HG03378 (cell line): Measurements from ENCODE around the gene TRIM31.

Source experiments
- ATAC-seq: cut with Tn5 transposase; IDR thresholded peaks from one replicate; pipeline ENCODE4 v1.9.1; 2021; ENCODE audit warnings: mild to moderate bottlenecking, moderate library complexity; ENCODE audit not compliant: unreplicated experiment

Gene TRIM31

GRCh38 chr6:30087876-30088275 is 25.0 kb downstream of the TRIM31 start:
- no peak for ATAC-seq

DNA sequence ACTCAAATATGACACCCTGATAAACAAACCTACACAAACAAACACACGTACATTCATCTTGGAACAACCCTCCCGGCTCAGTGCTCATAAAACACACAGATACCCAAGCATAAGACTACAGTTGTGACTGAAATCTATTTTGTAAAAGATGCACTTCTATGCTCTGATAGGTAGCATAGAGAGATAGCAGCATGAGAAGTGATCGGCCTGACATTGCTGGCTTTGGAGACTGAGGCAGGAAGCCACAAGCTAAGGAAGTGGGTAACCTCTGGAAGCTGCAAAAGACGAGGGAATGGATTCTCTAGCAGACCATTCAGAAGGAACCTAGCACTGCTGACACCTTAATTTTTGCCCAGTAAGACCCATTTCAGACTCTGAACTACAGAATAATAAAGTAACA is 35.7 kb downstream of the TRIM31 start:
- ATAC-seq, result no peak

GRCh38 chr6:30075790-30076732 is 36.8 kb downstream of the TRIM31 start:
- no peak for ATAC-seq

DNA sequence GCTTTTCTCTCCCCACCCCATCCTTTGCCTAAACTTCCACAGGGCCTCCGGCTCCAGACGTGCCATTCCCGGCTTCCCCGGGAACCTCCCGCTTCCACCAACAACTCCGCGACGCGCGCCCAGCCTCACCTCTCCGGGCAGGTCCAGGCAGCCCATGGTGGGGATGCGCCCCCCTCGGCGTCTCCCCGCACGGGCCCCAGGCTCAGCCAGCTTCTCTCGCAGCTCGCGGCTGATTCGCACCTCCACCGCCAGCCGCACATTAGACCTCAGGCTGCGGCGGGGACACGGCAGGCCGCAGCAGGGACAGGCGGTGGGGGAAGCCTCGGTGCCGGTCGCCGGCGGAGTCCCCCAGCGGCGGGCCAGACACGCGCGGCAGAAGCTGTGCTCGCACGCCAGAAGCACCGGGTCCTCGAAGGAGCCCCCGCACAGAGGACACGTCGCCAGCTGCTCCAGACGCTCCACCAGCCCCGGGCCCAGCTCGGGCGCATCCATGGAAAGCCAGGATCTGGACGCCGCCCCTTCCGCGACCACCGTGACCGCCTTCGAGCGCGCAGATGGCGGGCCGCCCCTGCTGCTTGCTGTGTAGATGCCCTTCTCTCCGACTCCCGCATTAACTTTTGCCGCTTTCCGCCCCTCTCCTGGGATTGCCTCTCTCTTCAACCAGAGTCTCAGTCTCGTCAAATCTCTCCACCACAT is 37.6 kb downstream of the TRIM31 start, which contains the start of gene RNF39:
RNF39 (minus strand) TSS at position 676 of the 696 bp plus-strand sequence; CDS start at position 492, 184 bp downstream.
- no peak for ATAC-seq

GRCh38 chr6:30074331-30075093 is 38.4 kb downstream of the TRIM31 start:
- no peak for ATAC-seq

DNA sequence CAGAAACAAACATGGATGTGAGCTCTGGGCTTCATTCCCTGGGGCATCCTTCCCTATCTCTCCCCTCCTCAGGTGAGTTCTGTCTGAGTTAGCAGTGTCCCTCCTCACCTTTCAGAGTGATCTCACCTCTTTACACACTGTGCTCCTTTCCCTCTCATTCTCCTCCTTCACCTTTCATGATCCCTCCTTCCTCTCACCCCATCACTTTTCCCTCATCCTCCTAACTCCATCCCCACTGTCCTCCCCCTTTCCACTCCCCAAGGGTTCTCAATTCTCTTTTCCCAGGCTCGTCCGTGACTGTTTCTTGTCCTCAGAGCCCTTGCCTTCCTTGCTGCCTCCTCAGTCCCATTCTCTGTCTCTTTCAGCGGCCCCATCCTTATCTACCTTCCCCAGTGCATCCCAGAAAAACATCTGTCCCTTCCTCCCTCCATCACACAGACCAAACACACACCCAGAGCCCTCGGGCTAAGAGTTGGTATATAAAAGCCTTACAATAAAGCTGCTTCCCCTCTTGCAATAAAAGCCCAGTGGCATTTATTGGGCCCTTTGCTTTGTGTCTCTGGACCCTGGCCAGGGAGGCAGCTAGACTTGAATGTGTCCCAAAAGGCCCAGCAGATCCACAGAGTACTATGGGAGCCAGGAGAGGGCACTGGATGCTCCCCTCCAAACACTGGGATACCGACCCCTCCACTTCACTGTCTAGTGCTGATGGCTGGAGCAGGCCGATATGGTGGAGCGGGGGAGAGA is 39.2 kb downstream of the TRIM31 start:
- no peak for ATAC-seq

- no peak for ATAC-seq
Measured at GRCh38 chr6:30071858-30072257, 41.0 kb downstream of the TRIM31 start.

- no peak for ATAC-seq
Measured at GRCh38 chr6:30071081-30071818, 41.6 kb downstream of the TRIM31 start.

DNA sequence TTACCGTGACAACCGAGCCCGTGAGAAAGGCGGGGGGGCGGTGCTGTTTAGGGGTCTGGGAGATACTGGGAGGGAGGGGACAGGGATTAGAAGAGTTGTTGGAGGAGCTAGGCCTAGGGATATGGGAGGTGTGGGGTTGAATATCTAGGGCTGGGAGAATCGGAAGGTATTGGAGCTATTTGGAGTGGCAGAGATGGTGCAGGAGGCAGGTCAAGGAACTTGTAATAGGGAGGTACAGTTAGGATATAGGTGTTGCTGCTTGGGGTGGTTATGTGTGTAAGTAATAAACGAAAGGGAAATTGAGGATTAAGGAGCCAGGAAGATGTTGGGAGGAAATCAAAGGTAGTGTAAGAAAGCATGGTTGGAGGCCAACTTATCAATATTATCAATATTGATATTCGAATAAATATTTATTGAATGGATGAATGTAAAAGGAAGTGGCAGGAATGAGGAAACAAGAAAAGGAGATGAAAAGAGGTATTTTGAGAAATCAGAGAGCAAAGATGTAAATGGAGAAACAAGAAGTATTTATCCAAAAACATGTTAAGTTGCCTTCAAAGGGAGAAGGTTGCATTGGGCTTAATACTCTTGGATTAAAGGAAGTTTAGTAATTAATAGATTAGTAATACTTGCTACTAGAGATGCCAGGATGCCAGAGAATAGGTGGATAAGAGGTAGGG is 45.3 kb downstream of the TRIM31 start:
- ATAC-seq, result no peak

DNA sequence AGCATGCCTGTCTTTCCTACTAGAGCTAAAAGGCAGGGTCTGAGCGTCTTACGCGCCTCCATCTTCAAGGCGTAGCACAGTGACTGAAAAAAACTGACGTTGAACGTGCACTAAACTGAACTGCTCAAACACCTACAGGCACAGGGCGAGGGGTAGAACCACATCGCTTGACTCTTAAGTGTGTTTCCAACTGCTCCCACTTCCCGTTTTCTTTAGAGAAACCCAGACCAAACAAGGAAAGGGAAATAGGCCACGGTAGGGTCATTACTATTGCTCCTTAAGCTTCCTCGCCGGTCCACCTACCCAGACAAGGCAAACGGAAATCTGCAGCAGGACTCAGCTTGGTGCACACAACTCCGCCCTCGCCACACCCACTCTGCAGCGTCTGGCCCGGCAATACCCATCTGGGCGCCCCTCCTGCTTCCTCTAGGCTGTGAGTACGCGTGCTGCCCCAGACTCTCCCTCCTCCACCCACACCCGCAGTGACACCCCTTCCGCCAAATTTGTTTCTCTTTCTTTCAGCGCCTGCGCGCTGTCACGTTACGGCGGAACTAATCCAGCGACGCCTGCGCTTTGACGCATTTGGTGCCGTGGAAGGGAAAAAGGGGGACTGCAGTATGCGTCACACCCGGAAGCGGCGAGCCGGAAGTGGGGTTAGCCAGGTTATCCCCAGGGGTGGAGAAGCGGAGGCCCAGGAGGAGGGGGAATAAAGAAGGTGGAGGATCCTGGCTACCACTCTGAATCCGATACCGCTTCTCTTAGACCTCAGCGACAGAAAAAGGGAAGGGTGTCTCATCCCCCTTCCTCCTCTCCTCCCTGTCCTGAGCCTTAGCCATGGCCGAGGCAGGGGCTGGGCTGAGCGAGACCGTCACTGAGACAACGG is 46.1 kb downstream of the TRIM31 start, which contains the start of gene PPP1R11:
PPP1R11 (plus strand) TSS at position 622 of the 883 bp plus-strand sequence; CDS start at position 835, 213 bp downstream.
- peak; percentile 86 for ATAC-seq

GRCh38 chr6:30066082-30066481 is 46.8 kb downstream of the TRIM31 start:
- ATAC-seq, result no peak

DNA sequence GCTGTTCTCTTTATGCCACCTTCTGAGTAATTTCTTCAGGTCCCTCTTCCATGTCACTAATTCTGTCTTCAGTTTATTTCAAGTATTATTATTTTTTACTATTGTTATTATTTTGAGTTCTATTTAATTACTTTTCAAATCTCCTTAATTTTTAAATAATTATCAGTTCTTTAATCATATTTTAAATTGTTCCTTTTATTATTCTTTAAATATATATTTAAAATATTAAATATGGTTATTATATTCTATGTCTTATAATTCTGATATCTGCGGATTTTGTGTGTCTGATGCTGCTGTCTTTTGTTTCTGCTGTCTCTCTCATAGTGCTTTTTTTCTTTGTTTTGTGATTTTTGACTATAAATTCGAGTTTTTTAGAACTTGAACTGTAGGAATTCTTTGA is 49.6 kb downstream of the TRIM31 start:
- ATAC-seq, result no peak

DNA sequence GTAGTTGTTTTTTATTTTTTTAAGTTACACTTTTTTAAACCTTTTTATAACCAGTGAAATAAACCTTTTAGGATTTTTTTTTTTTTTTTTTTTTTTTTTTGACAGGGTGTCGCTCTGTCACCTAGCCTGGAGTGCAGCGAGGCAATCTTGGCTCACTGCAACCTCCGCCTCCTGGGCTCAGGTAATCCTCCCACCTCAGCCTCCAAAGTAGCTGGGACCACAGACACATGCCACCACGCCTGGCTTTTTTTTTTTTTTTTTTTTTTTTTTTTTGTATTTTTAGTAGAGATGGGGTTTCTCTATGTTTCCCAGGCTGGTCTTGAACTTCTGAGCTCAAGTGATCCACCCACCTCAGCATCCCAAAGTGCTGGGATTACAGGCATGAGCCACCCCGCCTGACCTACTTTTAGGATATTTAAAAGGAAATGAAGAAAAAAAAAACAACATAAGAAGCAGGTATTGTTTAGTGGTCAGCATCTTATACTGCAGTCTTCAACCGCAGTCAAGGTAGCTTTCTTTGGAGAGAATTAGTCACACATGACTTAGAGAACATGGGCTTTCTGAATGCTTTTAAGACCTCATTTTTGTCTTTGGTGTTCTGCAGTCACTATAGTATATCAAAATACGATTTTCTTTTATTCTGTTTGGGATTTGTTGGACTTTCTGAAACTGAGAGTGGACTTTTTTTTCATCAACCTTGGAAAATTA is 50.3 kb downstream of the TRIM31 start:
- no peak for ATAC-seq

DNA sequence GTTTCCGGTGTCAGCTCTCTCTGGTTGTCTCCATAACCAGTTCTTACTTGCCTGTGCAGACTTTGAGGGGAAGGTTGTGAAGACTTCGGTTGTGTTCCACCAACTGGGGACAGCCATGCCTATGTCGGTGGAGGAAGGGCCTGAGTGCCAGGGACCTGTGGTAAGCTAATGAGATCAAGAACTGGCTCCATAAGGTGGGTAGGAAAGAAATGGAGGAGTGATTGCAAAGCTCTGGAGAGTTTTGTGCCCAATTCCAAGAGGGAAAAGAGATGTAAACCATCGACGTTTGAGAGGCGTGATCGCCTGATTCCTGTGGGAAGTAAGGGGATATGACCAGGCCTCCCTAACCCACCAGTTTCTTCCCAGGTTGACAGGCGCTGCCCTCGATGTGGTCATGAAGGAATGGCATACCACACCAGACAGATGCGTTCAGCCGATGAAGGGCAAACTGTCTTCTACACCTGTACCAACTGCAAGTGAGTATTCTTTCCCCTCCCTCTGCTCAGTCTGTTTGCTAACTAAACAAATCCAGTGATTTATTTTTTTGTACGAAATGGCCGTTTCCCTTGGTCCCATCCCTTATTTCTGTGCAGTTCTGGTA is 50.9 kb downstream of the TRIM31 start:
- ATAC-seq, result peak; percentile 2

DNA sequence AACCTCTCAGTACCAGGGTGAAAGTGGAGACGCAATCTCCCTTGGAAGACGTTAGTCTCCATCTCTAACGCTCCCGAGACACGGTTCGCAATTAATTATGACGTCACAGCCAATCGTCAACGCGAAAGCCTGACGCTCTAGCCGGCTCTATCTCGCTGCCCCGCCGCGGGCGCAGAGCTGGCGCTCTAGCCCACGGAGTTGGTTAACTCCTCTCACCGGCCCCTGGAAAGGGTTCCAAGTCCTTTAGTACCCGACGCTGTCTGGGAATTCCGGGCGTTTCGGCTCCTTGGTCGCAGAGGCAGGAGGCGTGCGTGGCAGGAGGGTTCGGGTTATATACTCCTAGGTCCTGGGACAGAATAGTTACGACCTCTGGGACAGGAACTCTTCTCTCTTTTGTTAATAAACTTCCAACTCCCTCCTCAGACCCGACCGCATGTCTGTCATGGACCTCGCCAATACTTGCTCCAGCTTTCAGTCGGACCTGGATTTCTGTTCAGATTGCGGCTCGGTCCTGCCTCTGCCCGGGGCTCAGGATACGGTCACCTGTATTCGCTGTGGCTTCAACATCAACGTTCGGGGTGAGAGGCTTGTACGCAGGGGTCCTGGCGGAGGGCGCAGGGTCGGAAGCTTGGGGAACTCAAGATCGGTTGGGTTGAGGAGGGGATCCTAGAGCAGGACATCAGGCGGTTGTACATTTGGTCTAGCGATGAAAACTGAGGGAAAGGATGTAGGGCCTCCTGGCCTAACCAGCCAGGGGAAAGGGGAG is 51.6 kb downstream of the TRIM31 start, which contains the start of gene POLR1H:
POLR1H (plus strand) TSS at position 174 of the 766 bp plus-strand sequence; CDS start at position 434, 260 bp downstream.
- ATAC-seq, result peak; percentile 81

DNA sequence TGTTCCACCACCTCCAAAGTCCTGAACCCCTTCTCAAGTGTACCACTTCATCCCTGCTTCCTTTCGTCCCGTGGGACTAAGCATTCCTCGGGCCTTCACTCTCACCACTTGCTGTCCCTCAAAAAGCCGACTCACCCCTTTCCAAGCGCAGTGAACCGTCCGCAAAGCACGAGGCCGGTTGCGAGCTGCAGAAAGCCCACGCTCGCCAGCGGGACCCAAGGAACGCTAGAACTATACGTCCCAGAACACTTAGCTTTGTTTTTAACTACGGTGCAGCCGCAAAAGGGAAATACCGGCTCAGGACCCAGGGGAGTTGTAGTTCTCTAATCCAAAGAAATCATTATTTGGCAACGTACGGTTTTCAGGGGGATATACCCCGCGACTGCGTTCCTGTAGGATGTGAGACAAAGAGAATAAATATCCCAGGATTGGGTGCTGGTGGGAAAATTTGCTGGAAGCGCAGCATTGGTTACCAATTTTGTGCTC is 52.2 kb downstream of the TRIM31 start:
- peak; percentile 9 for ATAC-seq
